ENCODE measurements around the gene RADIL. TPM values are rescaled to one million over a fixed set of nuclear protein-coding genes. Genes with fewer than 3 reads are reported as not detected.

The RADIL gene
- total RNA-seq, 1 experiment from 2014 or later, result not detected

- H3K27me3 Mint-ChIP-seq (ENCODE audit: insufficient read depth, unreplicated experiment), result no peaks in the 10 kb centered on the region
Measured at GRCh38 chr7:4786015-4786414, 97.5 kb downstream of the RADIL start.

GRCh38 chr7:4785371-4785770, 98.1 kb downstream of the RADIL start:
- intact Hi-C loops (cut with micrococcal nuclease; ENCODE audit: unreplicated experiment), result no loop called here
- BruUV-seq (replicated peaks), result no TSS peak

More at GRCh38 chr7:4786015-4786414, 97.5 kb downstream of the RADIL start:
- no peak overlapping the region for H3K27ac Mint-ChIP-seq (ENCODE audit: unreplicated experiment)
- CTCF ChIA-PET, result no interaction called here
- no peaks in the 10 kb centered on the region for H3K9me3 ChIP-seq
- no peak overlapping the region for H3K4me3 ChIP-seq (ENCODE audit: low read depth, low read length)
- no peak overlapping the region for H3K4me3 Mint-ChIP-seq (ENCODE audit: unreplicated experiment)
- H3K4me1 Mint-ChIP-seq (ENCODE audit: low read depth, unreplicated experiment), result no peaks in the 10 kb centered on the region
- intact Hi-C loops (cut with micrococcal nuclease; ENCODE audit: unreplicated experiment), result no loop called here
- peaks cover 36% of the 10 kb centered on the region for H3K36me3 Mint-ChIP-seq (ENCODE audit: insufficient read depth, unreplicated experiment)
- no peak for DNase-seq
- H3K4me1 ChIP-seq, result no peaks in the 10 kb centered on the region
- BruUV-seq (replicated peaks), result no TSS peak
- H3K9me3 Mint-ChIP-seq (ENCODE audit: unreplicated experiment), result no peaks in the 10 kb centered on the region
- H3K27me3 ChIP-seq (replicated peaks; ENCODE audit: control insufficient read depth, insufficient read depth, low read length), result no peaks in the 10 kb centered on the region
- peaks cover 1% of the 10 kb centered on the region; the same call in 1 of the 2 replicates for H3K36me3 ChIP-seq (ENCODE audit: control insufficient read depth, insufficient read depth, low read length)
- TF ChIP-seq CTCF (IDR thresholded peaks at IDR 0.05; ENCODE audit: insufficient read depth in 1 of 2, low read depth in 1 of 2, low read length in 1 of 2, severe bottlenecking in 1 of 2, unreplicated experiment in 1 of 2), result no peak
- POLR2A ChIA-PET, result no interaction called here

GRCh38 chr7:4784799-4785198, 98.7 kb downstream of the RADIL start:
- Mint-ChIP-seq H3K4me3 (ENCODE audit: unreplicated experiment) (no peak overlapping the region), H3K9me3 (ENCODE audit: unreplicated experiment) (no peaks in the 10 kb centered on the region), H3K4me1 (ENCODE audit: low read depth, unreplicated experiment) (no peaks in the 10 kb centered on the region), H3K27me3 (ENCODE audit: insufficient read depth, unreplicated experiment) (no peaks in the 10 kb centered on the region), H3K27ac (ENCODE audit: unreplicated experiment) (no peak overlapping the region), H3K36me3 (ENCODE audit: insufficient read depth, unreplicated experiment) (peaks cover 24% of the 10 kb centered on the region)
- Histone ChIP-seq H3K4me3 (ENCODE audit: low read depth, low read length) (no peak overlapping the region), H3K4me1 (no peaks in the 10 kb centered on the region), H3K27me3 (replicated peaks; ENCODE audit: control insufficient read depth, insufficient read depth, low read length) (no peaks in the 10 kb centered on the region), H3K9me3 (no peaks in the 10 kb centered on the region), H3K36me3 (ENCODE audit: control insufficient read depth, insufficient read depth, low read length) (peaks cover 1% of the 10 kb centered on the region; the same call in 1 of the 2 replicates)
- POLR2A ChIA-PET, result interaction anchor here (1.1 kb wide), 1 partner anchor 10 kb away, joined by 3 read pairs; the partner anchor contains the start of gene AP5Z1
- BruUV-seq (replicated peaks), result no TSS peak
- no peak for DNase-seq
- TF ChIP-seq CTCF (IDR thresholded peaks at IDR 0.05; ENCODE audit: insufficient read depth in 1 of 2, low read depth in 1 of 2, low read length in 1 of 2, severe bottlenecking in 1 of 2, unreplicated experiment in 1 of 2), result no peak
- intact Hi-C loops (cut with micrococcal nuclease; ENCODE audit: unreplicated experiment), result no loop called here
- CTCF ChIA-PET, result interaction anchor here (0.6 kb wide), 1 partner anchor 79 kb away, joined by 3 read pairs; no protein-coding TSS in a partner anchor

More at GRCh38 chr7:4785371-4785770, 98.1 kb downstream of the RADIL start:
- Histone ChIP-seq H3K4me1 (no peaks in the 10 kb centered on the region), H3K9me3 (no peaks in the 10 kb centered on the region), H3K27me3 (replicated peaks; ENCODE audit: control insufficient read depth, insufficient read depth, low read length) (no peaks in the 10 kb centered on the region), H3K36me3 (ENCODE audit: control insufficient read depth, insufficient read depth, low read length) (peaks cover 1% of the 10 kb centered on the region; the same call in 1 of the 2 replicates), H3K4me3 (ENCODE audit: low read depth, low read length) (no peak overlapping the region)
- CTCF ChIA-PET, result no interaction called here
- Mint-ChIP-seq H3K9me3 (ENCODE audit: unreplicated experiment) (no peaks in the 10 kb centered on the region), H3K4me1 (ENCODE audit: low read depth, unreplicated experiment) (no peaks in the 10 kb centered on the region), H3K4me3 (ENCODE audit: unreplicated experiment) (no peak overlapping the region), H3K36me3 (ENCODE audit: insufficient read depth, unreplicated experiment) (peaks cover 30% of the 10 kb centered on the region), H3K27ac (ENCODE audit: unreplicated experiment) (no peak overlapping the region), H3K27me3 (ENCODE audit: insufficient read depth, unreplicated experiment) (no peaks in the 10 kb centered on the region)
- TF ChIP-seq CTCF (IDR thresholded peaks at IDR 0.05; ENCODE audit: insufficient read depth in 1 of 2, low read depth in 1 of 2, low read length in 1 of 2, severe bottlenecking in 1 of 2, unreplicated experiment in 1 of 2), result no peak
- POLR2A ChIA-PET, result interaction anchor here (1.1 kb wide), 1 partner anchor 10 kb away, joined by 3 read pairs; the partner anchor contains the start of gene AP5Z1
- no peak for DNase-seq

Measured in Caco-2 (cell line).